ENCODE measurements around the gene SLC28A1. TPM values are rescaled to one million over a fixed set of nuclear protein-coding genes. Genes with fewer than 3 reads are reported as not detected.

SLC28A1 gene
- polyA plus RNA-seq, 1 donor (not counting 4 experiments of a cell fraction or from before 2014, with no cell fraction given): not detected

DNA sequence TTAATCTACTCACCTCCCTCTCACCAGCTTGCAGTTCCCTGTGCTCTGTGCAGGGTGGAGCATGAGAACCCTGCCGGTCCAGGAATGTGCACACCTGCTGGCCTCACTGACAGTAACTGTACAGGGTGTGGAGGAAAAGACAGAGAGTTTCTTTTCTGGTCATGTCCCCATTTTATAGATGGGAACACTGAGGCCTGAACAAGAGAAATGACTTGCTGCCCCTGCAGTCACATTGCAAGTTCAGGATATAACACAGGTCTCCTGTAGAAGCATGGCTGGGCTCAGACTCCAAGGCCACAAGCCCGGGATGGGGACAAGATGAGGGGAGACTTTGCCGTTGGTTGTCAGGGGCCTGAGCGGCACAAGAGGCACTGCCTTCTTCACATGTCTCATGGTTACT is 23.3 kb downstream of the SLC28A1 start:
- Histone ChIP-seq H3K27me3 (ENCODE audit: control insufficient read depth, extremely low read depth, insufficient read depth, low read length) (no peaks in the 10 kb centered on the region), H3K9me1 (ENCODE audit: control insufficient read depth, extremely low read depth, insufficient read depth, low read length) (no peaks in the 10 kb centered on the region), H3K4me3 (ENCODE audit: control insufficient read depth in 2 of 3, extremely low read depth in 1 of 3, insufficient read depth in 2 of 3, low read depth in 1 of 3, low read length in 3 of 3) (no peak overlapping the region), H3K9me3 (ENCODE audit: control insufficient read depth, low read depth, low read length) (no peaks in the 10 kb centered on the region), H3K4me1 (ENCODE audit: control insufficient read depth, extremely low read depth, insufficient read depth, low read length) (peaks cover 15% of the 10 kb centered on the region), H3K4me2 (ENCODE audit: control insufficient read depth, extremely low read depth, insufficient read depth, low read depth, low read length) (no peak overlapping the region), H2AFZ (ENCODE audit: control insufficient read depth, low read length) (no peak overlapping the region), H4K20me1 (ENCODE audit: control insufficient read depth, extremely low read depth, insufficient read depth, low read length) (no peaks in the 10 kb centered on the region), H3K27ac (ENCODE audit: control insufficient read depth, insufficient read depth, low read length) (no peak overlapping the region), H3K79me2 (ENCODE audit: control insufficient read depth, insufficient read depth, low read length) (no peaks in the 10 kb centered on the region), H3K36me3 (ENCODE audit: control insufficient read depth in 2 of 2, extremely low read depth in 1 of 2, insufficient read depth in 2 of 2, low read length in 2 of 2) (no peaks in the 10 kb centered on the region), H3K9ac (ENCODE audit: control insufficient read depth, extremely low read depth, insufficient read depth, low read length) (no peak overlapping the region)
- DNase-seq (ENCODE audit: low read depth, low spot score): no peak
- TF ChIP-seq, protein P1, sequence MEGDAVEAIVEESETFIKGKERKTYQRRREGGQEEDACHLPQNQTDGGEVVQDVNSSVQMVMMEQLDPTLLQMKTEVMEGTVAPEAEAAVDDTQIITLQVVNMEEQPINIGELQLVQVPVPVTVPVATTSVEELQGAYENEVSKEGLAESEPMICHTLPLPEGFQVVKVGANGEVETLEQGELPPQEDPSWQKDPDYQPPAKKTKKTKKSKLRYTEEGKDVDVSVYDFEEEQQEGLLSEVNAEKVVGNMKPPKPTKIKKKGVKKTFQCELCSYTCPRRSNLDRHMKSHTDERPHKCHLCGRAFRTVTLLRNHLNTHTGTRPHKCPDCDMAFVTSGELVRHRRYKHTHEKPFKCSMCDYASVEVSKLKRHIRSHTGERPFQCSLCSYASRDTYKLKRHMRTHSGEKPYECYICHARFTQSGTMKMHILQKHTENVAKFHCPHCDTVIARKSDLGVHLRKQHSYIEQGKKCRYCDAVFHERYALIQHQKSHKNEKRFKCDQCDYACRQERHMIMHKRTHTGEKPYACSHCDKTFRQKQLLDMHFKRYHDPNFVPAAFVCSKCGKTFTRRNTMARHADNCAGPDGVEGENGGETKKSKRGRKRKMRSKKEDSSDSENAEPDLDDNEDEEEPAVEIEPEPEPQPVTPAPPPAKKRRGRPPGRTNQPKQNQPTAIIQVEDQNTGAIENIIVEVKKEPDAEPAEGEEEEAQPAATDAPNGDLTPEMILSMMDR (optimal IDR thresholded peaks at IDR 0.05 in 1 of 3, IDR thresholded peaks at IDR 0.05 in 1 of 3, conservative IDR thresholded peaks at IDR 0.05 in 1 of 3; ENCODE audit: extremely low read depth in 1 of 3, insufficient read depth in 2 of 3, low read length in 3 of 3): no peak
- no peak for TF ChIP-seq EZH2 (IDR thresholded peaks at IDR 0.05; ENCODE audit: low read length)
- dilution Hi-C loops (cut with MboI; ENCODE audit: extremely low pct_ligation_motif_present, low sequenced_read_pairs): no loop called here
- no peak for FAIRE-seq

GRCh38 chr15:84908564-84908963 is 24.1 kb downstream of the SLC28A1 start:
- Histone ChIP-seq H3K4me1 (ENCODE audit: control insufficient read depth, extremely low read depth, insufficient read depth, low read length) (peaks cover 18% of the 10 kb centered on the region), H3K4me2 (ENCODE audit: control insufficient read depth, extremely low read depth, insufficient read depth, low read depth, low read length) (no peak overlapping the region), H3K79me2 (ENCODE audit: control insufficient read depth, insufficient read depth, low read length) (no peaks in the 10 kb centered on the region), H3K9me1 (ENCODE audit: control insufficient read depth, extremely low read depth, insufficient read depth, low read length) (no peaks in the 10 kb centered on the region), H3K27me3 (ENCODE audit: control insufficient read depth, extremely low read depth, insufficient read depth, low read length) (no peaks in the 10 kb centered on the region), H3K9me3 (ENCODE audit: control insufficient read depth, low read depth, low read length) (no peaks in the 10 kb centered on the region), H3K4me3 (ENCODE audit: control insufficient read depth in 2 of 3, extremely low read depth in 1 of 3, insufficient read depth in 2 of 3, low read depth in 1 of 3, low read length in 3 of 3) (no peak overlapping the region), H3K9ac (ENCODE audit: control insufficient read depth, extremely low read depth, insufficient read depth, low read length) (no peak overlapping the region), H3K36me3 (ENCODE audit: control insufficient read depth in 2 of 2, extremely low read depth in 1 of 2, insufficient read depth in 2 of 2, low read length in 2 of 2) (no peaks in the 10 kb centered on the region), H3K27ac (ENCODE audit: control insufficient read depth, insufficient read depth, low read length) (no peak overlapping the region), H2AFZ (ENCODE audit: control insufficient read depth, low read length) (no peak overlapping the region), H4K20me1 (ENCODE audit: control insufficient read depth, extremely low read depth, insufficient read depth, low read length) (no peaks in the 10 kb centered on the region)
- DNase-seq (ENCODE audit: low read depth, low spot score) (no peak), FAIRE-seq (no peak)
- TF ChIP-seq, protein P1 (optimal IDR thresholded peaks at IDR 0.05 in 1 of 3, IDR thresholded peaks at IDR 0.05 in 1 of 3, conservative IDR thresholded peaks at IDR 0.05 in 1 of 3; ENCODE audit: extremely low read depth in 1 of 3, insufficient read depth in 2 of 3, low read length in 3 of 3): no peak
- TF ChIP-seq EZH2 (IDR thresholded peaks at IDR 0.05; ENCODE audit: low read length): no peak
- dilution Hi-C loops (cut with MboI; ENCODE audit: extremely low pct_ligation_motif_present, low sequenced_read_pairs): no loop called here

Measured in keratinocyte (primary cell).